Fibroblast of lung (primary cell): ENCODE results near the gene HSPA12B. TPM values are rescaled to one million over a fixed set of nuclear protein-coding genes. Genes with fewer than 3 reads are reported as not detected.

Experiments
- DNase-seq, 2 donors: peaks; one replicate each; pipeline versions ENCODE4 v3.0.0 to v3.0.0-alpha.2; 2010; ENCODE audit warnings: low read depth in 2 of 2
- H2AFZ ChIP-seq: 2 replicates; pipeline ENCODE4 v1.5.1; 2012; ENCODE audit warnings: low read length, control low read depth, inconsistent platforms
- H3K27ac ChIP-seq: 2 replicates; pipeline ENCODE4 v1.5.1; 2011; ENCODE audit warnings: low read length, control low read depth; ENCODE audit not compliant: insufficient read depth
- H3K27me3 ChIP-seq: 2 replicates; pipeline ENCODE4 v1.5.1; 2011; ENCODE audit warnings: mild to moderate bottlenecking, low read length; ENCODE audit not compliant: control insufficient read depth, insufficient read depth
- H3K36me3 ChIP-seq: 2 replicates; pipeline ENCODE4 v1.5.1; 2011; ENCODE audit warnings: low read length; ENCODE audit not compliant: control insufficient read depth, insufficient read depth
- H3K4me1 ChIP-seq: 2 replicates; pipeline ENCODE4 v1.5.1; 2011; ENCODE audit warnings: low read length; ENCODE audit not compliant: control insufficient read depth, insufficient read depth; ENCODE audit errors: extremely low read depth
- H3K4me2 ChIP-seq: 2 replicates; pipeline ENCODE4 v1.5.1; 2011; ENCODE audit warnings: low read length, control low read depth; ENCODE audit not compliant: insufficient read depth; ENCODE audit errors: extremely low read depth
- H3K4me3 ChIP-seq, 4 experiments: fragments of 200-600 bp in 1 of 4; sonication (generic) in 1 of 4; replicated peaks in 1 of 4; 2 replicates each; pipeline ENCODE4 v1.5.1; 2011 to 2016; ENCODE audit warnings: low read length in 4 of 4, low read depth in 3 of 4, mild to moderate bottlenecking in 3 of 4, control low read depth in 2 of 4, inconsistent platforms in 1 of 4, mixed read lengths in 1 of 4; ENCODE audit not compliant: insufficient read depth in 1 of 4; ENCODE audit errors: control extremely low read depth in 1 of 4
- H3K79me2 ChIP-seq: 2 replicates; pipeline ENCODE4 v1.5.1; 2012; ENCODE audit warnings: mild to moderate bottlenecking, low read length, inconsistent platforms; ENCODE audit not compliant: control insufficient read depth, insufficient read depth
- H3K9ac ChIP-seq: 2 replicates; pipeline ENCODE4 v1.5.1; 2011; ENCODE audit warnings: mild to moderate bottlenecking, low read length, control low read depth; ENCODE audit not compliant: insufficient read depth
- H3K9me3 ChIP-seq: 2 replicates; pipeline ENCODE4 v1.5.1; 2012; ENCODE audit warnings: low read depth, low read length; ENCODE audit not compliant: control insufficient read depth, insufficient read depth
- H4K20me1 ChIP-seq: 2 replicates; pipeline ENCODE4 v1.5.1; 2011; ENCODE audit warnings: low read length; ENCODE audit not compliant: control insufficient read depth, insufficient read depth; ENCODE audit errors: extremely low read depth
- EZH2 ChIP-seq: IDR thresholded peaks from 2 replicates; pipeline ENCODE4 v1.5.1; 2012; ENCODE audit warnings: low read length, control low read depth, mild to moderate bottlenecking; ENCODE audit errors: missing control alignments
- polyA plus RNA-seq, 2 donors: library from polyadenylated mRNA; depleted of rRNA in 1 of 2; stranded (reverse) in 1 of 2; unstranded in 1 of 2; fragments of >200 nt; gene quantifications; 2 replicates each; pipeline ENCODE4 v1.2.1, GENCODE V29; 2011 to 2012; ENCODE audit warnings: missing spikeins in 1 of 2
- total RNA-seq: library from RNA; depleted of rRNA; stranded (reverse); fragments of >200 nt; gene quantifications from 2 replicates; pipeline ENCODE4 v1.2.1, GENCODE V29; 2014
- TF ChIP-seq, protein P1 (sequence below), 2 donors: IDR thresholded peaks in 1 of 2; conservative IDR thresholded peaks in 1 of 2; 1 replicate in 1 of 2; 2 replicates in 1 of 2; pipeline ENCODE4 v1.5.1; 2011 to 2012; ENCODE audit warnings: low read length in 2 of 2, control low read depth in 1 of 2, inconsistent platforms in 1 of 2, low read depth in 1 of 2, mild to moderate bottlenecking in 1 of 2

HSPA12B gene
- total and polyA plus RNA-seq, 2 donors (not counting 1 experiment from before 2014, with no cell fraction given) = 0.02 to 0.17 TPM

DNA sequence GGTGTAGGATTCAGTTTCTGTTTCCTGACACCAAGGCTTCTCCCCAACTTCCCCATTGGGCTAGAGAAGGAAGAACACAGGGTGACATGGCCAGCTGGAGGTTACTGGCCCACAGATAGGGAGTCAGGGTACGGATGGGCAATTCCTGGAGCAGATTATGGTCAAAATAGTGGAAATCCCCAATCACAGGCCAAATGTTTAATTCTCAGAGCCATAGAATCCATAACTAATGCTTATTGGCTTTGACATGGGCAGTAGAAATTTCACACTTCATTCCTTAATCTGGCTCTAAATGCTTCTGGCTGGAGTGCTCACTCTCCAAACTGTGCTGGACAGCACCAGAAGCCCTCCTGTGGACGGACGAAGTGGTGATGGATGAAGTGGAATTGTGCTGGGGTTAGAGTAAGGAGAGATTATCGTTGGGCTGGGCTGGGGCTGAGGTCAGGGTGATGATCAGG lies 21.0 kb upstream of the HSPA12B start:
- Histone ChIP-seq H3K9ac (no peak overlapping the region), H2AFZ (no peak overlapping the region), H3K27ac (no peak overlapping the region), H3K27me3 (no peaks in the 10 kb centered on the region), H3K4me1 (no peaks in the 10 kb centered on the region), H3K36me3 (no peaks in the 10 kb centered on the region), H3K79me2 (no peaks in the 10 kb centered on the region), H3K4me2 (no peak overlapping the region), H3K9me3 (no peaks in the 10 kb centered on the region), H4K20me1 (no peaks in the 10 kb centered on the region), H3K4me3 (no peak overlapping the region)
- DNase-seq = no peak
- TF ChIP-seq EZH2 = no peak
- TF ChIP-seq, protein P1, sequence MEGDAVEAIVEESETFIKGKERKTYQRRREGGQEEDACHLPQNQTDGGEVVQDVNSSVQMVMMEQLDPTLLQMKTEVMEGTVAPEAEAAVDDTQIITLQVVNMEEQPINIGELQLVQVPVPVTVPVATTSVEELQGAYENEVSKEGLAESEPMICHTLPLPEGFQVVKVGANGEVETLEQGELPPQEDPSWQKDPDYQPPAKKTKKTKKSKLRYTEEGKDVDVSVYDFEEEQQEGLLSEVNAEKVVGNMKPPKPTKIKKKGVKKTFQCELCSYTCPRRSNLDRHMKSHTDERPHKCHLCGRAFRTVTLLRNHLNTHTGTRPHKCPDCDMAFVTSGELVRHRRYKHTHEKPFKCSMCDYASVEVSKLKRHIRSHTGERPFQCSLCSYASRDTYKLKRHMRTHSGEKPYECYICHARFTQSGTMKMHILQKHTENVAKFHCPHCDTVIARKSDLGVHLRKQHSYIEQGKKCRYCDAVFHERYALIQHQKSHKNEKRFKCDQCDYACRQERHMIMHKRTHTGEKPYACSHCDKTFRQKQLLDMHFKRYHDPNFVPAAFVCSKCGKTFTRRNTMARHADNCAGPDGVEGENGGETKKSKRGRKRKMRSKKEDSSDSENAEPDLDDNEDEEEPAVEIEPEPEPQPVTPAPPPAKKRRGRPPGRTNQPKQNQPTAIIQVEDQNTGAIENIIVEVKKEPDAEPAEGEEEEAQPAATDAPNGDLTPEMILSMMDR (conservative IDR thresholded peaks at IDR 0.05 in 1 of 2, IDR thresholded peaks at IDR 0.05 in 1 of 2; ENCODE audit: low read depth in 1 of 2, low read length in 2 of 2) = no peak

DNA sequence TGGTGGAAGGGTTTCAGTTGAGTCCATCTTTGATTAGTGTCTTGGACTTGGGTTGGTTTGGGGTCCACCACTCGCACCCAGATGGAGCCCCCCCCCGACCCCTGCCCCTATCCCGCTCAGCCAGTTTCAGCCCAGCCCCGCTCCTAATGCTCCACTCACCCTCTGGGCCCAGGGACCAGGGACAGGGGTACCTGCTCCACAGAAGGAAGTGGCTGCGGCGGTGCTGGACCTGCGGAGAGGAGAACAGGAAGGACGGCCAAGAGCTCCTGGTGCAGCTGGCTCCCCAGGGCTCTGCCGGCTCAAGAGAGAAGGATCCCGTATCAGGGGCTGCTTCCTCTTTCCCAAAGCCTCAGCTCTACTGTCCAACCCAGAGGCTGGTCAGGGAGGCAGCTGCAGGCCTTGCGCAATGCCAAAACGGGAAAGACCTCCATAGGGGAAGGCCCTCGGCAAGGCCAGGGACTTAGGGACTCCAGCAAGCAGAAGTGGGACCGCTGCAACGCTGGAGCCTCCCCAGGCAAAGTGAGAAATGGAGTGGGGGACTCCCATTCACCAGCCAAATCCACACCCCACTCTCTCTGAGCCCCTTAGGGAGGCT lies 20.1 kb upstream of the HSPA12B start, which contains the start of gene SIGLEC1:
SIGLEC1 (minus strand) TSS at position 322 of the 595 bp plus-strand sequence. CDS start 5,472 bp downstream, outside the sequence.
- Histone ChIP-seq H3K9ac (no peak within 1 kb of the TSS), H3K4me3 (no peak within 1 kb of the TSS), H3K27ac (no peak within 1 kb of the TSS), H2AFZ (no peak within 1 kb of the TSS), H3K4me2 (no peak within 1 kb of the TSS), H3K9me3 (no peaks in the 10 kb centered on the region), H3K36me3 (no peaks in the 10 kb centered on the region), H4K20me1 (no peaks in the 10 kb centered on the region), H3K79me2 (no peaks in the 10 kb centered on the region), H3K27me3 (no peaks in the 10 kb centered on the region), H3K4me1 (no peaks in the 10 kb centered on the region)
- DNase-seq = no peak
- TF ChIP-seq EZH2 = no peak
- TF ChIP-seq, protein P1 (conservative IDR thresholded peaks at IDR 0.05 in 1 of 2, IDR thresholded peaks at IDR 0.05 in 1 of 2; ENCODE audit: low read depth in 1 of 2, low read length in 2 of 2) = no peak

DNA sequence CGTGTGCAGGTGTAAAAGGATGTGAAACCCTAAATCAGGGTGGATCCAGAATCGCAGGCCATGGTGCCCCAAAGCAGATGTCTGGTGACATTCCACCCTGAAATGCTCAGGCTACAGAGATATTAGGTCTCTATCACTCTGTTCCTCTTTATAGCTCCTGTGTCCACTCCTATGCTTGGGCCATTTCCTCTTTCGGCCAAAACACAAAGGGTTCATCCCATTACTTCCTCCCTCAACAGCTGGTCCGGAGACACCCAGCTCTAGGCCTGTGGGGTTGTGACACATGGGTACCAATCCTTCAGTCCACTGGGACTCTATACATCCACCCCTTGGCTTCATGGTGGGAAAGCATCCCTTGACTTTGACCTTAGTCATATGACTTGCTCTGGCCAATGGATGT lies 18.4 kb upstream of the HSPA12B start:
- no peak for TF ChIP-seq EZH2
- TF ChIP-seq, protein P1 (conservative IDR thresholded peaks at IDR 0.05 in 1 of 2, IDR thresholded peaks at IDR 0.05 in 1 of 2; ENCODE audit: low read depth in 1 of 2, low read length in 2 of 2) = no peak
- Histone ChIP-seq H3K9ac (no peak overlapping the region), H3K36me3 (no peaks in the 10 kb centered on the region), H3K27ac (no peak overlapping the region), H3K27me3 (no peaks in the 10 kb centered on the region), H3K4me2 (no peak overlapping the region), H3K4me1 (no peaks in the 10 kb centered on the region), H4K20me1 (no peaks in the 10 kb centered on the region), H3K4me3 (no peak overlapping the region), H3K79me2 (no peaks in the 10 kb centered on the region), H2AFZ (no peak overlapping the region), H3K9me3 (no peaks in the 10 kb centered on the region)
- no peak for DNase-seq
